ENCODE results near the gene NTN1.

DNA sequence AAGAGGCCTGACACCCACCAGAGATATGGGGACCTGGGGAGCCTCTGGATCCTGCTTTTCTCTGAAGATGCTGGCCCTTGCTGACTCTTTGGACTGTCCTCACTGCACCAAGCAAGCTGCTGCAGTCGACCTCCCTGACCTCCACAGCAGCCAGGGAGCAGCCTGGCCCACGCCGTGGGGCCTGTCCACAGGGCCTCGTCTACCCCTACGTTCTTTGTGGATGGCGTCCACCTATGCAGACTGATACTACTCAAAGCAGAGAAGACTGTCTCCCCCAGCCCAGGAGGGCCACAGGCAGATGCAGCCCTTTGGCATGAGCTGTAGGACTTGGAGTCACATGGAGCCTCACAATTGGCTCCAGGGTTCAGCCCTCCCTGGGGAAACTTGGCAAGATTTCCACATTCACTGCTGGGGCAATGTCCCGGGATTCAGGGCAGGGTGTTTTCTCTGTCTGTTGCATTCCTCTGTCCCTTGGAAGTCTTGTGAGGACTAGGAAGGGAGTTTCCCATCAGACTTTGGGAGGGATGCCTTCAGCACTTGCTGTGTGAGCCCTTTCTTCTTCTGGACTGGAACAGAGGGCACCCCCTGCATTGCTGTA is 152.2 kb downstream of the NTN1 start:
- TF ChIP-seq, protein P1, sequence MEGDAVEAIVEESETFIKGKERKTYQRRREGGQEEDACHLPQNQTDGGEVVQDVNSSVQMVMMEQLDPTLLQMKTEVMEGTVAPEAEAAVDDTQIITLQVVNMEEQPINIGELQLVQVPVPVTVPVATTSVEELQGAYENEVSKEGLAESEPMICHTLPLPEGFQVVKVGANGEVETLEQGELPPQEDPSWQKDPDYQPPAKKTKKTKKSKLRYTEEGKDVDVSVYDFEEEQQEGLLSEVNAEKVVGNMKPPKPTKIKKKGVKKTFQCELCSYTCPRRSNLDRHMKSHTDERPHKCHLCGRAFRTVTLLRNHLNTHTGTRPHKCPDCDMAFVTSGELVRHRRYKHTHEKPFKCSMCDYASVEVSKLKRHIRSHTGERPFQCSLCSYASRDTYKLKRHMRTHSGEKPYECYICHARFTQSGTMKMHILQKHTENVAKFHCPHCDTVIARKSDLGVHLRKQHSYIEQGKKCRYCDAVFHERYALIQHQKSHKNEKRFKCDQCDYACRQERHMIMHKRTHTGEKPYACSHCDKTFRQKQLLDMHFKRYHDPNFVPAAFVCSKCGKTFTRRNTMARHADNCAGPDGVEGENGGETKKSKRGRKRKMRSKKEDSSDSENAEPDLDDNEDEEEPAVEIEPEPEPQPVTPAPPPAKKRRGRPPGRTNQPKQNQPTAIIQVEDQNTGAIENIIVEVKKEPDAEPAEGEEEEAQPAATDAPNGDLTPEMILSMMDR (IDR thresholded peaks at IDR 0.05; ENCODE audit: poor library complexity, severe bottlenecking): no peak
- TF ChIP-seq EZH2 (IDR thresholded peaks at IDR 0.05; ENCODE audit: borderline replicate concordance, insufficient read depth, low read length, poor library complexity, severe bottlenecking) (no peak), RAD21 (conservative IDR thresholded peaks at IDR 0.05) (no peak)
- TF ChIP-seq, protein P2, sequence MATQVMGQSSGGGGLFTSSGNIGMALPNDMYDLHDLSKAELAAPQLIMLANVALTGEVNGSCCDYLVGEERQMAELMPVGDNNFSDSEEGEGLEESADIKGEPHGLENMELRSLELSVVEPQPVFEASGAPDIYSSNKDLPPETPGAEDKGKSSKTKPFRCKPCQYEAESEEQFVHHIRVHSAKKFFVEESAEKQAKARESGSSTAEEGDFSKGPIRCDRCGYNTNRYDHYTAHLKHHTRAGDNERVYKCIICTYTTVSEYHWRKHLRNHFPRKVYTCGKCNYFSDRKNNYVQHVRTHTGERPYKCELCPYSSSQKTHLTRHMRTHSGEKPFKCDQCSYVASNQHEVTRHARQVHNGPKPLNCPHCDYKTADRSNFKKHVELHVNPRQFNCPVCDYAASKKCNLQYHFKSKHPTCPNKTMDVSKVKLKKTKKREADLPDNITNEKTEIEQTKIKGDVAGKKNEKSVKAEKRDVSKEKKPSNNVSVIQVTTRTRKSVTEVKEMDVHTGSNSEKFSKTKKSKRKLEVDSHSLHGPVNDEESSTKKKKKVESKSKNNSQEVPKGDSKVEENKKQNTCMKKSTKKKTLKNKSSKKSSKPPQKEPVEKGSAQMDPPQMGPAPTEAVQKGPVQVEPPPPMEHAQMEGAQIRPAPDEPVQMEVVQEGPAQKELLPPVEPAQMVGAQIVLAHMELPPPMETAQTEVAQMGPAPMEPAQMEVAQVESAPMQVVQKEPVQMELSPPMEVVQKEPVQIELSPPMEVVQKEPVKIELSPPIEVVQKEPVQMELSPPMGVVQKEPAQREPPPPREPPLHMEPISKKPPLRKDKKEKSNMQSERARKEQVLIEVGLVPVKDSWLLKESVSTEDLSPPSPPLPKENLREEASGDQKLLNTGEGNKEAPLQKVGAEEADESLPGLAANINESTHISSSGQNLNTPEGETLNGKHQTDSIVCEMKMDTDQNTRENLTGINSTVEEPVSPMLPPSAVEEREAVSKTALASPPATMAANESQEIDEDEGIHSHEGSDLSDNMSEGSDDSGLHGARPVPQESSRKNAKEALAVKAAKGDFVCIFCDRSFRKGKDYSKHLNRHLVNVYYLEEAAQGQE (IDR thresholded peaks at IDR 0.05; ENCODE audit: borderline replicate concordance): no peak

Measured in neural cell (in vitro differentiated cells).